NCI-H82 treated with DMSO at 0.1 percent for 48 hours (cell line): ENCODE data around the gene MED20.

Experiments
- DNase-seq: peaks from one replicate; lab custom pipeline; 2025; ENCODE audit not compliant: unreplicated experiment; lab: John Stamatoyannopoulos, UW

Gene MED20

GRCh38 chr6:41914869-41915530 lies 5.9 kb downstream of the MED20 start:
- DNase-seq: no peak

- DNase-seq: no peak
These were observed 6.6 kb downstream of the MED20 start for GRCh38 chr6:41914343-41914742.

- DNase-seq: no peak
These were observed 11.2 kb downstream of the MED20 start for GRCh38 chr6:41909727-41910126.

GRCh38 chr6:41901882-41902519 lies 18.9 kb downstream of the MED20 start:
- DNase-seq: no peak

GRCh38 chr6:41900861-41901260 lies 20.1 kb downstream of the MED20 start:
- DNase-seq: no peak

GRCh38 chr6:41896281-41896680 lies 24.7 kb downstream of the MED20 start:
- no peak for DNase-seq

- DNase-seq: peak; percentile 91
These were observed 25.4 kb downstream of the MED20 start, which contains the start of gene USP49 for GRCh38 chr6:41895300-41896233. Gene USP49 (minus strand): TSS chr6:41895375. CDS start chr6:41806983, 88,392 bp downstream.

- DNase-seq: peak; percentile 71
These were observed 26.3 kb downstream of the MED20 start for GRCh38 chr6:41894366-41895299.

- DNase-seq: no peak
These were observed 27.9 kb downstream of the MED20 start for GRCh38 chr6:41892921-41893564.

- DNase-seq: peak; percentile 92
These were observed 33.6 kb downstream of the MED20 start for GRCh38 chr6:41887331-41887751.

- DNase-seq: no peak
These were observed 35.0 kb downstream of the MED20 start for GRCh38 chr6:41885930-41886329.

GRCh38 chr6:41884957-41885356 lies 36.0 kb downstream of the MED20 start:
- DNase-seq: no peak

GRCh38 chr6:41881506-41881905 lies 39.4 kb downstream of the MED20 start:
- DNase-seq: no peak

- DNase-seq: no peak
These were observed 42.0 kb downstream of the MED20 start for GRCh38 chr6:41878961-41879405.

- no peak for DNase-seq
These were observed 42.7 kb downstream of the MED20 start for GRCh38 chr6:41878246-41878645.

GRCh38 chr6:41877051-41877680 lies 43.8 kb downstream of the MED20 start:
- DNase-seq: no peak

GRCh38 chr6:41874741-41875140 lies 46.2 kb downstream of the MED20 start:
- no peak for DNase-seq

- no peak for DNase-seq
These were observed 48.8 kb downstream of the MED20 start for GRCh38 chr6:41872147-41872546.

- DNase-seq: no peak
These were observed 49.2 kb downstream of the MED20 start for GRCh38 chr6:41871691-41872090.
